Kidney (tissue), 14 donors: ENCODE results near the gene ZPLD1. TPM values are rescaled to one million over a fixed set of nuclear protein-coding genes. Genes with fewer than 3 reads are reported as not detected.

ENCODE experiments used
- DNase-seq, 5 donors: peaks; one replicate each; pipeline ENCODE4 v3.0.0-alpha.2; 2013 to 2020
- FAIRE-seq: peaks from 2 replicates; lab custom pipeline; 2012; peaks lifted over from hg19 to GRCh38; lab: Jason Lieb, UNC
- H3K27ac ChIP-seq, 2 donors: one replicate each; pipeline ENCODE4 v1.7.0; 2013; ENCODE audit warnings: low read depth in 2 of 2, low read length in 2 of 2, inconsistent platforms in 1 of 2
- H3K27me3 ChIP-seq: one replicate; pipeline ENCODE4 v1.7.1; 2013; ENCODE audit warnings: low read length, inconsistent platforms; ENCODE audit not compliant: control insufficient read depth, insufficient read depth
- H3K36me3 ChIP-seq, 3 donors: one replicate each; pipeline versions ENCODE4 v1.7.0 to v1.7.1; 2013; ENCODE audit warnings: low read length in 3 of 3, control low read depth in 1 of 3, inconsistent platforms in 1 of 3; ENCODE audit not compliant: insufficient read depth in 3 of 3, control insufficient read depth in 2 of 3
- H3K4me1 ChIP-seq, 3 donors: one replicate each; pipeline versions ENCODE4 v1.7.0 to v1.7.1; 2013; ENCODE audit warnings: low read length in 3 of 3, inconsistent platforms in 1 of 3, low read depth in 1 of 3; ENCODE audit not compliant: control insufficient read depth in 2 of 3, insufficient read depth in 2 of 3
- H3K4me3 ChIP-seq, 3 donors: one replicate each; pipeline versions ENCODE4 v1.7.0 to v1.8.1; 2013; ENCODE audit warnings: low read length in 3 of 3, control low read depth in 1 of 3, inconsistent platforms in 1 of 3
- H3K9ac ChIP-seq, 3 donors: one replicate each; pipeline versions ENCODE4 v1.7.0 to v1.7.1; 2013; ENCODE audit warnings: low read length in 3 of 3, control low read depth in 1 of 3, inconsistent platforms in 1 of 3
- H3K9me3 ChIP-seq, 3 donors: one replicate each; pipeline versions ENCODE4 v1.7.0 to v1.7.1; 2013; ENCODE audit warnings: low read length in 3 of 3, control low read depth in 1 of 3, inconsistent platforms in 1 of 3; ENCODE audit not compliant: control insufficient read depth in 2 of 3, insufficient read depth in 1 of 3
- intact Hi-C: fragments of 100-400 bp; cut with DNase I; formaldehyde crosslinking; loops from one replicate; pipeline ENCODE4 v1.11.1; 2022
- polyA plus RNA-seq: library from polyadenylated mRNA; stranded (reverse); fragments of 350-450 nt; fragmentation: Illumina TruSeq; extraction: RNeasy Lipid Tissue Mini Kit (QIAGEN cat#74804); gene quantifications from one replicate; pipeline ENCODE4 v1.2.3, GENCODE V29; 2014; ENCODE audit warnings: low read depth, low replicate concordance; ENCODE audit not compliant: insufficient read depth
- total RNA-seq: library from RNA; stranded (reverse); fragmentation: NEBNext Ultra II Directional; extraction: Animal tissue kit (Norgen Biotek cat#: 25700); gene quantifications from one replicate; pipeline ENCODE4 v1.2.1, GENCODE V29; 2021
- TF ChIP-seq, protein P1 (sequence below): IDR thresholded peaks from 3 replicates; pipeline ENCODE4 v1.5.1; 2012; ENCODE audit warnings: mild to moderate bottlenecking, moderate library complexity, borderline replicate concordance; ENCODE audit not compliant: insufficient read depth; ENCODE audit errors: extremely low read depth
- donor health status: control.
- donor health status: control.
- donor health status: control.
- donor health status: control.
- donor health status: control.
- donor health status: DM: yes; HTN: yes; CAD: no.
- donor health status: Normal renal cell carcinoma (clear cell type).

Gene ZPLD1
- total and polyA plus RNA-seq, 2 donors from 2014 or later, result 1.2 TPM; not detected in 1

GRCh38 chr3:102447272-102447671, 12.5 kb downstream of the ZPLD1 start:
- no peak for FAIRE-seq

DNA sequence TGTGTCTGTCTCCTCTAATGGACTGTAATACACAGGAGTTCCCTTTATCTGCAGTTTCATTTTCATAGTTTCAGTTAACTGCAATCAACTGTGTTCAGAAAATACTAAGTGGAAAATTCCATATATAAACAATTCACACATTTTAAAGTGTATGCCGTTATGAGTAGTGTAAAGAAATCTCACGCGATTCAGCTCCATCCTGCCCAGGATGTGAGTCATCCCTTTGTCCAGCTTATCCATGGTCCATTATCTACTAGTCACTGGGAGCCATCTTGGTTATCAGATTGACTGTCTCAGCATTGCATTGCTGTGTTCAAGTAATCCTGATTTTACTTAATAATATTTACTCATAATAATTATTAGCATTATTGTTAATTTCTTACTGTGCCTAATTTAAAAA, 14.5 kb downstream of the ZPLD1 start:
- FAIRE-seq (no peak), DNase-seq (no peak)
- TF ChIP-seq, protein P1, sequence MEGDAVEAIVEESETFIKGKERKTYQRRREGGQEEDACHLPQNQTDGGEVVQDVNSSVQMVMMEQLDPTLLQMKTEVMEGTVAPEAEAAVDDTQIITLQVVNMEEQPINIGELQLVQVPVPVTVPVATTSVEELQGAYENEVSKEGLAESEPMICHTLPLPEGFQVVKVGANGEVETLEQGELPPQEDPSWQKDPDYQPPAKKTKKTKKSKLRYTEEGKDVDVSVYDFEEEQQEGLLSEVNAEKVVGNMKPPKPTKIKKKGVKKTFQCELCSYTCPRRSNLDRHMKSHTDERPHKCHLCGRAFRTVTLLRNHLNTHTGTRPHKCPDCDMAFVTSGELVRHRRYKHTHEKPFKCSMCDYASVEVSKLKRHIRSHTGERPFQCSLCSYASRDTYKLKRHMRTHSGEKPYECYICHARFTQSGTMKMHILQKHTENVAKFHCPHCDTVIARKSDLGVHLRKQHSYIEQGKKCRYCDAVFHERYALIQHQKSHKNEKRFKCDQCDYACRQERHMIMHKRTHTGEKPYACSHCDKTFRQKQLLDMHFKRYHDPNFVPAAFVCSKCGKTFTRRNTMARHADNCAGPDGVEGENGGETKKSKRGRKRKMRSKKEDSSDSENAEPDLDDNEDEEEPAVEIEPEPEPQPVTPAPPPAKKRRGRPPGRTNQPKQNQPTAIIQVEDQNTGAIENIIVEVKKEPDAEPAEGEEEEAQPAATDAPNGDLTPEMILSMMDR, result no peak
- no peaks in the 10 kb centered on the region for H3K27me3 ChIP-seq
- no peak overlapping the region for H3K4me3 ChIP-seq
- H3K9me3 ChIP-seq, result no peaks in the 10 kb centered on the region
- intact Hi-C loops, result no loop called here
- no peaks in the 10 kb centered on the region for H3K36me3 ChIP-seq
- H3K4me1 ChIP-seq, result no peaks in the 10 kb centered on the region
- no peak overlapping the region for H3K9ac ChIP-seq
- H3K27ac ChIP-seq, result no peak overlapping the region

More at GRCh38 chr3:102447272-102447671, 12.5 kb downstream of the ZPLD1 start:
- intact Hi-C loops, result no loop called here
- no peaks in the 10 kb centered on the region for H3K9me3 ChIP-seq
- H3K4me3 ChIP-seq, result no peak overlapping the region
- H3K4me1 ChIP-seq, result no peaks in the 10 kb centered on the region
- H3K27ac ChIP-seq, result no peak overlapping the region
- no peaks in the 10 kb centered on the region for H3K36me3 ChIP-seq
- H3K27me3 ChIP-seq, result no peaks in the 10 kb centered on the region
- no peak overlapping the region for H3K9ac ChIP-seq
- no peak for DNase-seq
- TF ChIP-seq, protein P1, result no peak

DNA sequence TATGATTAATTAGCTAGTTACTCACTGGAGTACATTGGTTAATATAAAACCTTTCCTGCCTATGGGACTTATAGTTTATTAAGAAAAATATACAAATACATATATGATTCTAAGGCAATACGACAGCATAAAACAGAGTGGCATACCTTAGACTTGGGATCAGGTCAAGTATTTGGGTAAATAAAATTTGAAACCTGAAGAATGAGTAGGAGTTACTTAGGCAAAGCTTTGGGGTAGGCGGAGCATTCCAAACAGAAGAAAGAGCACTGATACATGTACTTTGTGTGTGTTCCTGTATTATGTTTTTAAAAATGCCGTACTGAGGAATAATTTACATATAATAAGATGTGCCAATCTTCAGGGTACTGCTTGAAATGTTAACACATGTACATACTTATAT, 15.1 kb downstream of the ZPLD1 start:
- H3K27ac ChIP-seq, result no peak overlapping the region
- DNase-seq, result no peak
- no peaks in the 10 kb centered on the region for H3K36me3 ChIP-seq
- intact Hi-C loops, result no loop called here
- no peaks in the 10 kb centered on the region for H3K9me3 ChIP-seq
- TF ChIP-seq, protein P1, result no peak
- H3K9ac ChIP-seq, result no peak overlapping the region
- FAIRE-seq, result no peak
- H3K4me3 ChIP-seq, result no peak overlapping the region
- H3K27me3 ChIP-seq, result no peaks in the 10 kb centered on the region
- no peaks in the 10 kb centered on the region for H3K4me1 ChIP-seq

DNA sequence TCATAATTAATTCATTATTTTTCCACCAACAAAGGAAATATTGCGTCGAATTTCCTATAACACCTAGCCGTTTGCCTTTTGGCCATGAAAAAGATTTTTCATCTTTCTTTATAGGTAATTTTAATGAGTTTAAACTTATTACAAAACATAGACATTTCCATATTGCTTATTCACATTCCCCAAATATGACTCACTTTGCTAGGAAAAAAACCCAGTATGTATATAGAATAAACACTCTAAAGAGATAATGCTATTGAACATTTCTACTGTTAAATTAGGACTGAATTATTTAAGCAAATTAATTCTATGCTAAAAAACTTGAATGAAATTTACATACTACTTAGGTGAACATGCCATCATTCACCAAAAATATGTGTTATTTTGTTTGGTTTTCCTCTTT, 16.2 kb downstream of the ZPLD1 start:
- Histone ChIP-seq H3K9me3 (no peaks in the 10 kb centered on the region), H3K4me1 (no peaks in the 10 kb centered on the region), H3K36me3 (no peaks in the 10 kb centered on the region), H3K27me3 (no peaks in the 10 kb centered on the region), H3K9ac (no peak overlapping the region), H3K4me3 (no peak overlapping the region), H3K27ac (no peak overlapping the region)
- FAIRE-seq, result no peak
- intact Hi-C loops, result no loop called here
- TF ChIP-seq, protein P1, result no peak
- no peak for DNase-seq
